ENCODE data around the gene USP9X.
"Not testable (repeated sequence)": the region's sequence is repeated elsewhere in the genome, so short reads cannot be mapped to it uniquely, and the experiment has no call there.

USP9X gene, protein sequence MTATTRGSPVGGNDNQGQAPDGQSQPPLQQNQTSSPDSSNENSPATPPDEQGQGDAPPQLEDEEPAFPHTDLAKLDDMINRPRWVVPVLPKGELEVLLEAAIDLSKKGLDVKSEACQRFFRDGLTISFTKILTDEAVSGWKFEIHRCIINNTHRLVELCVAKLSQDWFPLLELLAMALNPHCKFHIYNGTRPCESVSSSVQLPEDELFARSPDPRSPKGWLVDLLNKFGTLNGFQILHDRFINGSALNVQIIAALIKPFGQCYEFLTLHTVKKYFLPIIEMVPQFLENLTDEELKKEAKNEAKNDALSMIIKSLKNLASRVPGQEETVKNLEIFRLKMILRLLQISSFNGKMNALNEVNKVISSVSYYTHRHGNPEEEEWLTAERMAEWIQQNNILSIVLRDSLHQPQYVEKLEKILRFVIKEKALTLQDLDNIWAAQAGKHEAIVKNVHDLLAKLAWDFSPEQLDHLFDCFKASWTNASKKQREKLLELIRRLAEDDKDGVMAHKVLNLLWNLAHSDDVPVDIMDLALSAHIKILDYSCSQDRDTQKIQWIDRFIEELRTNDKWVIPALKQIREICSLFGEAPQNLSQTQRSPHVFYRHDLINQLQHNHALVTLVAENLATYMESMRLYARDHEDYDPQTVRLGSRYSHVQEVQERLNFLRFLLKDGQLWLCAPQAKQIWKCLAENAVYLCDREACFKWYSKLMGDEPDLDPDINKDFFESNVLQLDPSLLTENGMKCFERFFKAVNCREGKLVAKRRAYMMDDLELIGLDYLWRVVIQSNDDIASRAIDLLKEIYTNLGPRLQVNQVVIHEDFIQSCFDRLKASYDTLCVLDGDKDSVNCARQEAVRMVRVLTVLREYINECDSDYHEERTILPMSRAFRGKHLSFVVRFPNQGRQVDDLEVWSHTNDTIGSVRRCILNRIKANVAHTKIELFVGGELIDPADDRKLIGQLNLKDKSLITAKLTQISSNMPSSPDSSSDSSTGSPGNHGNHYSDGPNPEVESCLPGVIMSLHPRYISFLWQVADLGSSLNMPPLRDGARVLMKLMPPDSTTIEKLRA (N-terminal part only)

DNA sequence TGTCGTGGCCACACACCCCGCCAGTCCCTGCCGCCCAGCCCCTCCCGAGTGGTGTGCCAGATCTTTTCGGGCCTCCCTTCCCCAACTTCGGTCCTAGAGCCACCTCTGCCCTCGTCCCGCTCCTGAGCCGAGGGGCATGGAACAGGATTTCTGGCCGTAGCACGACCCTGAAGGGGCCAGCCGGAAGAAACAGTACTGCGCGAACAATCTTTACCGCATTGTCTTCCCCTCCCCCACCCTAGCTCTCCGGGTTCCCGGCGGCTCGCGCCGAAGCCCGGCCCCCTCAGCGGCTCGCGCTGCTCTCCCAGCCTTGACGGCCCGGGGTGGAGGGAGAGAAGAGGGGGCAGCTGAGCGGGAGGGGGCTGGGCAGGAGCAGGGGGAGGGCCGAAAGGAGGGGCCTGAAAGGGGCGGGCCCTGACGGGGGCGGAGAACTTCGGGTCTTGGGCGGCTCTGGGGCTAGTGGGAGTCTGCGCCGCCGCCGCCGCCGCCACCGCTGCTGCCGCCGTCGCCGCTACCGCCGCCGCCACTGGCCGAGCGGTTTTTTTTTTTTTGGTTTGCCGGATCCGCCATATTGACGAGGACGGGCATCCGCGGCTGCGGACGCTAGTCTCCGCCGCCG lies at the start of gene USP9X:
Gene USP9X, plus strand, starts transcription at position 553 of the 619 bp plus-strand sequence. CDS start 38,184 bp downstream, outside the sequence.
- H3K36me3 ChIP-seq (replicated peaks) = peaks cover 23% of the 10 kb centered on the region
- H3K27me3 ChIP-seq (ENCODE audit: low read depth) = no peaks in the 10 kb centered on the region
- peak within 1 kb of the TSS; percentile 92 for H3K4me3 ChIP-seq
- DNase-seq (ENCODE audit: low spot score in 2 of 2) = peak; percentile 91 to 97
- H3K4me1 ChIP-seq = peaks cover 5% of the 10 kb centered on the region
- no peaks in the 10 kb centered on the region for H3K9me3 ChIP-seq
- in situ Hi-C loops (cut with MboI; ENCODE audit: low sequenced_read_pairs) = loop anchor here (10.0 kb wide), 1 partner anchor 60 kb away; no protein-coding TSS in a partner anchor

DNA sequence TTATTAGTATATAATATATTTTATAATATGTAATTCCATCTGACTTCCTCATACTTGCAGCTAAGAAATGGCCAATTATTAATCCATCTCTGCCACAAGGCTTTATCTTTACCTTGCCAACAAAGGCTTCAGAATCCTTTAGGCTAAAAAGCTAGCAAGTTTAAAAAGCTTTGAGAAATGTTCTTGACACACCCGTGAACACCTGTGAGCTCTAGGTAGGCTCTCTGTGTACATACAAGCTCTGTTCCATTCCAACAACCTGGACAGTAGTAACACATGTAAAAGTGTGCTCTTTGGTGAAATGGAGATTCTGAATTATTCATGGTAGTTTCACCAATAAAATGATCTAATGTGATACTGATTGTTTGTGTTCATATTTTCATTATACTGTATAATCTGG lies 49.7 kb upstream of the USP9X start:
- Histone ChIP-seq H3K36me3 (replicated peaks) (no peaks in the 10 kb centered on the region), H3K4me1 (no peaks in the 10 kb centered on the region; the same call in 1 of the 2 replicates), H3K27me3 (ENCODE audit: low read depth) (no peaks in the 10 kb centered on the region), H3K4me3 (no peak overlapping the region), H3K9me3 (peaks cover 3% of the 10 kb centered on the region; the same call in 1 of the 2 replicates)
- DNase-seq (ENCODE audit: low spot score in 2 of 2) = no peak
- in situ Hi-C loops (cut with MboI; ENCODE audit: low sequenced_read_pairs) = no loop called here

GRCh38 chrX:41036668-41037326 lies 48.4 kb upstream of the USP9X start:
- in situ Hi-C loops (cut with MboI; ENCODE audit: low sequenced_read_pairs) = no loop called here
- H3K4me3 ChIP-seq = no peak overlapping the region
- no peak for DNase-seq (ENCODE audit: low spot score in 2 of 2)
- no peaks in the 10 kb centered on the region; the same call in 1 of the 2 replicates for H3K4me1 ChIP-seq
- no peaks in the 10 kb centered on the region for H3K36me3 ChIP-seq (replicated peaks)
- H3K9me3 ChIP-seq = peaks cover 3% of the 10 kb centered on the region; the same call in 1 of the 2 replicates
- H3K27me3 ChIP-seq (ENCODE audit: low read depth) = no peaks in the 10 kb centered on the region

- Histone ChIP-seq H3K27me3 (ENCODE audit: low read depth) (no peaks in the 10 kb centered on the region), H3K9me3 (no peaks in the 10 kb centered on the region), H3K4me3 (no peak overlapping the region), H3K36me3 (replicated peaks) (no peaks in the 10 kb centered on the region), H3K4me1 (peaks cover 37% of the 10 kb centered on the region)
- in situ Hi-C loops (cut with MboI; ENCODE audit: low sequenced_read_pairs) = no loop called here
- DNase-seq (ENCODE audit: low spot score in 2 of 2) = no peak
These were observed 42.0 kb upstream of the USP9X start for GRCh38 chrX:41043196-41043595.

- Histone ChIP-seq H3K36me3 (replicated peaks) (no peaks in the 10 kb centered on the region), H3K4me1 (peaks cover 37% of the 10 kb centered on the region), H3K4me3 (peak overlapping the region; percentile 20), H3K9me3 (no peaks in the 10 kb centered on the region), H3K27me3 (ENCODE audit: low read depth) (no peaks in the 10 kb centered on the region)
- in situ Hi-C loops (cut with MboI; ENCODE audit: low sequenced_read_pairs) = no loop called here
- DNase-seq (ENCODE audit: low spot score in 2 of 2) = peak in 1 of 2 experiments; percentile 37
These were observed 41.4 kb upstream of the USP9X start for GRCh38 chrX:41043674-41044345.

DNA sequence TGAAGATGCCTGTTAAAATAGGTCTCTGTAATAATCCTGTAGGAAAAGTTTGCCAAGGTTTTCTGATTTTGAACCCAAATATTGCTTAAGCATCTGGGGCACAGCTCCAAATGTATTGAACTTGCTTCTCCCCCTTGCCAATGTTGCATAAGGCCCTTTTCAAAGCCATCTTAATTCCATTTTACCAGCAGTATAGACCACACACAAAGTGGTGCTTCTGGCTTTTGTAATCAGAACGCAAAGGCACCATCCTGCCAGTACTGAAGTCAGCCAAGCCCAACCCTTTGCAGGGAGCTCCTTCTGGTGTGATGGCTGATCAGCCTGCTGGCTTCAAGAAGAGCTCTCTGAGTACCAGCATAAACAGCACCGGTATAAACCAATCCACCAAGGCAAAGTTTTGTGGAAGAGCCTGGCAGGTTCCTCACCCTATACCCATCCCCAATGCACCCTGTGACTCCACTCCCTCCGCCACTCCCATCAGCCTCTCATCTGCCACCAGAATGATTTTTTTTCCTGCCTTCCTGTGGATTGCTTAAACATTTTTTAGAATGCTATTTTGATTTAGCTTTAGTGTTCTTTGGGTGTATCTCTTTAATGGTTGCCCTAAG lies 39.2 kb upstream of the USP9X start:
- no peak overlapping the region for H3K4me3 ChIP-seq
- DNase-seq (ENCODE audit: low spot score in 2 of 2) = peak; percentile 67 to 68
- no peaks in the 10 kb centered on the region for H3K36me3 ChIP-seq (replicated peaks)
- in situ Hi-C loops (cut with MboI; ENCODE audit: low sequenced_read_pairs) = no loop called here
- H3K27me3 ChIP-seq (ENCODE audit: low read depth) = no peaks in the 10 kb centered on the region
- no peaks in the 10 kb centered on the region for H3K9me3 ChIP-seq
- peaks cover 37% of the 10 kb centered on the region for H3K4me1 ChIP-seq

GRCh38 chrX:41047878-41048534 lies 37.2 kb upstream of the USP9X start:
- in situ Hi-C loops (cut with MboI; ENCODE audit: low sequenced_read_pairs) = no loop called here
- H3K4me3 ChIP-seq = no peak overlapping the region
- H3K36me3 ChIP-seq (replicated peaks) = no peaks in the 10 kb centered on the region
- no peaks in the 10 kb centered on the region for H3K9me3 ChIP-seq
- no peaks in the 10 kb centered on the region for H3K27me3 ChIP-seq (ENCODE audit: low read depth)
- DNase-seq (ENCODE audit: low spot score in 2 of 2) = no peak
- peaks cover 45% of the 10 kb centered on the region for H3K4me1 ChIP-seq

DNA sequence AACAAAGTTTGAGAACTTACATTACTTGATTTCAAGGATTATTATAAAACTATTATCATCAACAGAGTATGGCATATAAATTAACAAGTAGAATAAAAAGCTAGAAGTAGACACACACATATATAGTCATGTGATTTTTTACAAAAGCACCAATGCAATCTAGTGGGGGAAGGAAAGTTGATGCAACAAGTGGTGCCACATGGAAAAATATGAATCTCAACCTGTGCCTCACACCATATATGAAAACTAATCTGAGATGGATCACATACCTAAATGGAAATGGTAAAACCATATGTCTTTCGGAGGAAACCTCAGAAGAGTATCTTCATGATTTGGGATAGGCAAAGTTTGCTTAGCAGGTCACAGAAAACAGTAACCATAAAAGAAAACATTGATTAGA lies 34.9 kb upstream of the USP9X start:
- no peaks in the 10 kb centered on the region for H3K9me3 ChIP-seq
- H3K4me1 ChIP-seq = peaks cover 30% of the 10 kb centered on the region
- H3K36me3 ChIP-seq (replicated peaks) = no peaks in the 10 kb centered on the region
- no peak for DNase-seq (ENCODE audit: low spot score in 2 of 2)
- H3K4me3 ChIP-seq = no peak overlapping the region
- in situ Hi-C loops (cut with MboI; ENCODE audit: low sequenced_read_pairs) = no loop called here
- no peaks in the 10 kb centered on the region for H3K27me3 ChIP-seq (ENCODE audit: low read depth)

DNA sequence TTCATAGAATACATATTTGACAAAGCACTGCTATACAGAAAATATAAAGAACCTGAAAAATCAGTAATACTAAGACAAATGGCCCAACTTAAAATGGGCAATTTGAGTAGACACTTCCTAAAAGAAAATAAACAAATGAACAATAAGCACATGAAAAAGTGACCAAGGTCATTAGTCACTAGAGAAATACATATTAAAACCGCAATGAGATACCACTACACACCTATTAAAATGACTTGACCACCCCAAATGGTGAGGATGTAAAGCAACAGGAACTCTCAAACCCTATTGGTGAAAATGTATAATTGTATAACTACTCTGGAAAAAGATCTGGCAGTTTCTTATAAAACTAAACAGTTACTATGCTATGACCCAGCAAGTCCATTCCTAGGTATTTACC lies 34.0 kb upstream of the USP9X start:
- DNase-seq (ENCODE audit: low spot score in 2 of 2) = no peak
- H3K36me3 ChIP-seq (replicated peaks) = no peaks in the 10 kb centered on the region
- H3K4me3 ChIP-seq = no peak overlapping the region
- no peaks in the 10 kb centered on the region for H3K27me3 ChIP-seq (ENCODE audit: low read depth)
- H3K4me1 ChIP-seq = peaks cover 28% of the 10 kb centered on the region
- H3K9me3 ChIP-seq = no peaks in the 10 kb centered on the region
- in situ Hi-C loops (cut with MboI; ENCODE audit: low sequenced_read_pairs) = no loop called here

- Histone ChIP-seq H3K9me3 (no peaks in the 10 kb centered on the region), H3K4me1 (peaks cover 25% of the 10 kb centered on the region), H3K4me3 (no peak overlapping the region), H3K36me3 (replicated peaks) (no peaks in the 10 kb centered on the region), H3K27me3 (ENCODE audit: low read depth) (no peaks in the 10 kb centered on the region)
- in situ Hi-C loops (cut with MboI; ENCODE audit: low sequenced_read_pairs) = no loop called here
- DNase-seq (ENCODE audit: low spot score in 2 of 2) = peak in 1 of 2 experiments; percentile 12
These were observed 29.5 kb upstream of the USP9X start for GRCh38 chrX:41055740-41056139.

DNA sequence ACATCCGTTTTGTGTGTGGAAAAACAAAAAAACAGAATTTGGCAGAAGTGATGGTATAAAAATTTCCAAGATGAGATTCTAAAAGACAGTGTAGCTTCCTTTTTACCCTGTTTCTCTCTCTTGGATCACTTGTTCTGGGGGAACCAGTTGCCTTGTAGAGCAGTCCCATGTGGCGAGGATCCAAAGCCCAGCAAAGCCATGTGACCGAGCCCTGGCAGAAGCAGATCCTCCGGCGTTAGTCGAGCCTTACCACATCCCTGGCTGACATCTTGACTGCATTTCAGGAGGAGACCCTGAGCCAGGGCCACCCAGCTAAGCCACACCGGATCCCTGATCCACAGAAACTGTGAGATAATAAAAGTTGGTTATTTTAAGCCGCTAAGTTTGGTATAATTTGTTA lies 22.0 kb upstream of the USP9X start:
- H3K9me3 ChIP-seq; DNase-seq (ENCODE audit: low spot score in 2 of 2); H3K4me3 ChIP-seq; H3K36me3 ChIP-seq (replicated peaks); in situ Hi-C loops (cut with MboI; ENCODE audit: low sequenced_read_pairs); H3K27me3 ChIP-seq (ENCODE audit: low read depth): not testable (repeated sequence)
- H3K4me1 ChIP-seq = peaks cover 12% of the 10 kb centered on the region

GRCh38 chrX:41064018-41064417 lies 21.2 kb upstream of the USP9X start:
- Histone ChIP-seq H3K4me3 (no peak overlapping the region), H3K36me3 (replicated peaks) (no peaks in the 10 kb centered on the region), H3K4me1 (peaks cover 9% of the 10 kb centered on the region), H3K9me3 (no peaks in the 10 kb centered on the region), H3K27me3 (ENCODE audit: low read depth) (no peaks in the 10 kb centered on the region)
- in situ Hi-C loops (cut with MboI; ENCODE audit: low sequenced_read_pairs) = no loop called here
- no peak for DNase-seq (ENCODE audit: low spot score in 2 of 2)
